Type B pancreatic cell (in vitro differentiated cells): ENCODE results near the gene GNL3. TPM values are rescaled to one million over a fixed set of nuclear protein-coding genes. Genes with fewer than 3 reads are reported as not detected.
"Not testable (repeated sequence)": the region's sequence is repeated elsewhere in the genome, so short reads cannot be mapped to it uniquely, and the experiment has no call there.

ENCODE experiments used
- DNase-seq: peaks from one replicate; pipeline ENCODE4 v3.0.0; 2021; ENCODE audit warnings: mixed read lengths; ENCODE audit not compliant: unreplicated experiment; ENCODE audit errors: extremely low spot score
- H3K27ac Mint-ChIP-seq: 2 replicates; pipeline ENCODE4 v1.8.0; 2021; ENCODE audit warnings: mild to moderate bottlenecking, mixed read lengths
- H3K27me3 Mint-ChIP-seq: 2 replicates; pipeline ENCODE4 v1.8.0; 2021; ENCODE audit warnings: mixed read lengths
- H3K36me3 Mint-ChIP-seq: 2 replicates; pipeline ENCODE4 v1.8.0; 2021; ENCODE audit warnings: mixed read lengths
- H3K4me1 Mint-ChIP-seq: one replicate; pipeline ENCODE4 v1.8.0; 2021; ENCODE audit warnings: mixed read lengths; ENCODE audit not compliant: unreplicated experiment
- H3K4me3 Mint-ChIP-seq: 2 replicates; pipeline ENCODE4 v1.8.0; 2021; ENCODE audit warnings: mild to moderate bottlenecking, mixed read lengths
- H3K9me3 Mint-ChIP-seq: 2 replicates; pipeline ENCODE4 v1.8.0; 2021; ENCODE audit warnings: mixed read lengths
- CTCF ChIP-seq: fragments of 200-600 bp; sonication (generic); conservative IDR thresholded peaks from 2 replicates; pipeline ENCODE4 v1.5.0; 2021; ENCODE audit warnings: antibody characterized with exemption, mild to moderate bottlenecking
- total RNA-seq: library from RNA; stranded (reverse); gene quantifications from 2 replicates; pipeline ENCODE4 v1.2.1, GENCODE V29; 2021; ENCODE audit warnings: low replicate concordance

The GNL3 gene
- total RNA-seq, 1 donor from 2014 or later: 114 TPM

- Mint-ChIP-seq H3K36me3 (peaks cover 23% of the 10 kb centered on the region), H3K27me3 (no peaks in the 10 kb centered on the region), H3K4me1 (no peaks in the 10 kb centered on the region), H3K9me3 (no peaks in the 10 kb centered on the region), H3K27ac (no peak overlapping the region), H3K4me3 (no peak overlapping the region)
- TF ChIP-seq CTCF: no peak
- no peak for DNase-seq
Observed at GRCh38 chr3:52719618-52720017, 33.8 kb downstream of the GNL3 start.

DNA sequence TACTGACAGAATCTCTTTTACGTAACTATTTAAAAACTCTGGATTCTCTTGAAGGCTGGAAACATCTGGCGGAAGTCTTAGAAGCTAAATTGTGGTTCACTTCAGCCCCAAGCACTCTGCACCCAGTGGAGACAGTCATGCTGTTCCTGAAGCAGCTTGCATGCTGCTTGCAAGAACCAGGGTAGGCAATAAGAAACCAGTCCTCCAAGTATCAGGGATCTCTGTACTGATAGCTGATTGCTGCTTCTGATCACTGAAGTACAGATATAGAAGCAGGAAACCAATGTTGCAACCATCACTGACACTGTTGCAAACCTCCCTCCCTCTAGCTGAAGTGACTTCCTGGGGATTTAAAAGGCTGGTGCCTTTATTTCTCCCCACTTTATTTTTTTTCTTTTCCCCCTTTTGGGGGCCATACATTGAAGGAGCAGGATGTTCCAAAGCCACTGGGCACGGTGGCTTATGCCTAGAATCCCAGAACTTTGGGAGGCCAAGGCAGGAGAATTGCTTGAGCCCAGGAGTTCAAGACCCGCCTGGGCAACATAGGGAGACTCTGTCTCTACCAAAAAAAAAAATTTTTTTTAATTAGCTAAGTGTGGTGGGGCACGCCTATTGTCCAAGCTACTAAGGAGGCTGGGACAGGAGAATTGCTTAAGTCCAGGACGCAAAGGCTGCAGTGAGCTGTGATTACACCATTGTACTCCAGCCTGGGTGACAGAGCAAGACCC is 35.3 kb downstream of the GNL3 start:
- Mint-ChIP-seq H3K27me3 (no peaks in the 10 kb centered on the region), H3K9me3 (no peaks in the 10 kb centered on the region), H3K4me3 (no peak overlapping the region), H3K36me3 (peaks cover 28% of the 10 kb centered on the region), H3K27ac (no peak overlapping the region), H3K4me1 (no peaks in the 10 kb centered on the region)
- no peak for TF ChIP-seq CTCF
- DNase-seq: peak; percentile 20

DNA sequence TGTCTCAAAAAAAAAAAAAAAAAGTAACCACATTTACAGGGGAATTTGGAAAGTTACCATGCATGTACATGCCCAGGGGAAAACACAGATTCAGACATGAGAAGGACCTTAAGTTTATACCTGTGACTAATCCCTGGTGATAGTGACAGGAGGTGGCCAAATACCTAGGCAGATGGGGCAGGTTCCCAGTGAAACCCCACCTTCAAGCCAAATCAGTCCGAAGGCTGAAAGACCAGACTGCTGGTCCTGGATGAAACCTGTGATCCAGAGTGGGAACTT is 35.8 kb downstream of the GNL3 start:
- Mint-ChIP-seq H3K4me1 (no peaks in the 10 kb centered on the region), H3K4me3 (no peak overlapping the region), H3K36me3 (peaks cover 29% of the 10 kb centered on the region), H3K9me3 (no peaks in the 10 kb centered on the region), H3K27ac (no peak overlapping the region), H3K27me3 (no peaks in the 10 kb centered on the region)
- no peak for TF ChIP-seq CTCF
- peak; percentile 10 for DNase-seq

- no peak for TF ChIP-seq CTCF
- peak; percentile 32 for DNase-seq
- no peaks in the 10 kb centered on the region for H3K4me1 Mint-ChIP-seq
- H3K27ac Mint-ChIP-seq: no peak overlapping the region
- no peak overlapping the region for H3K4me3 Mint-ChIP-seq
- peaks cover 34% of the 10 kb centered on the region for H3K36me3 Mint-ChIP-seq
- no peaks in the 10 kb centered on the region for H3K9me3 Mint-ChIP-seq
- H3K27me3 Mint-ChIP-seq: no peaks in the 10 kb centered on the region
Observed at GRCh38 chr3:52722491-52722890, 36.7 kb downstream of the GNL3 start.

GRCh38 chr3:52723935-52724334 is 38.1 kb downstream of the GNL3 start:
- Mint-ChIP-seq H3K4me1 (no peaks in the 10 kb centered on the region), H3K4me3 (no peak overlapping the region), H3K27ac (no peak overlapping the region), H3K27me3 (no peaks in the 10 kb centered on the region), H3K9me3 (no peaks in the 10 kb centered on the region), H3K36me3 (peaks cover 45% of the 10 kb centered on the region)
- no peak for TF ChIP-seq CTCF
- DNase-seq: peak; percentile 24

DNA sequence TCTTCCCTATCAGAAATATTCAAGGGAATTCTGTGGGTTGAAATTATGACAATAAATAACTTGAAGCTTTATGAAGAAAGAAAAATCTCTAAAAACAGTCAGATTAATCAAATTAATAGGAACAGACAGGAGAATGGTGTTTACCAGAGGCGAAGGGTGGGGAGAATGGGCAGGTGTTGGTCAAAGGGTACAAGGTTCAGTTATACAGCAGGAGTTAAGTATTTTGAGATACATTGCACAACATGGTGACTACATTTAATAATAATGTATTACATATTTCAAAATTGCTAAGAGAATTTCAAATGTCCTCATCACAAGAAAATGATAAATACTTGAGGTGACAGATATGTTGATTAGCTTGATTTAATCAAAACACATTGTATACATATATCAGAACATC is 38.7 kb downstream of the GNL3 start:
- Mint-ChIP-seq H3K4me1 (no peaks in the 10 kb centered on the region), H3K27me3 (no peaks in the 10 kb centered on the region), H3K9me3 (no peaks in the 10 kb centered on the region), H3K27ac (no peak overlapping the region), H3K4me3 (no peak overlapping the region), H3K36me3 (peaks cover 48% of the 10 kb centered on the region)
- DNase-seq: no peak
- TF ChIP-seq CTCF: no peak

DNA sequence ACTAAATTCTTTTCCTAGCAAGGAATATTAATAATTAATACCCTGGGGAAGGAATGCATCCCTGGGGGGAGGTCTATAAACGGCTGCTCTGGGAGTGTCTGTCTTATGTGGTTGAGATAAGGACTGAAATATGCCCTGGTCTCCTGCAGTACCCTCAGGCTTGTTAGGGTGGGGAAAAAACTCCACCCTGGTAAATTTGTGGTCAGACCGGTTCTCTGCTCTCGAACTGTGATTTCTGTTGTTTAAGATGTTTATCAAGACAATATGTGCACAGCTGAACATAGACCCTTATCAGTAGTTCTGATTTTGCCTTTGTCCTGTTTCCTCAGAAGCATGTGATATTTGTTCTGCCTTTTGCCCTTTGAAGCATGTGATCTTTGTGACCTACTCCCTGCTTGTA is 42.9 kb downstream of the GNL3 start:
- H3K9me3 Mint-ChIP-seq, H3K27ac Mint-ChIP-seq, H3K27me3 Mint-ChIP-seq, H3K4me1 Mint-ChIP-seq, H3K4me3 Mint-ChIP-seq: not testable (repeated sequence)
- DNase-seq: peak; percentile 15
- H3K36me3 Mint-ChIP-seq: peaks cover 62% of the 10 kb centered on the region
